GM18511 (cell line): ENCODE measurements around the gene CCNY.

Experiments
- ATAC-seq: cut with Tn5 transposase; IDR thresholded peaks from one replicate; pipeline ENCODE4 v1.9.1; 2021; ENCODE audit warnings: mild to moderate bottlenecking, moderate library complexity; ENCODE audit not compliant: unreplicated experiment

CCNY gene

DNA sequence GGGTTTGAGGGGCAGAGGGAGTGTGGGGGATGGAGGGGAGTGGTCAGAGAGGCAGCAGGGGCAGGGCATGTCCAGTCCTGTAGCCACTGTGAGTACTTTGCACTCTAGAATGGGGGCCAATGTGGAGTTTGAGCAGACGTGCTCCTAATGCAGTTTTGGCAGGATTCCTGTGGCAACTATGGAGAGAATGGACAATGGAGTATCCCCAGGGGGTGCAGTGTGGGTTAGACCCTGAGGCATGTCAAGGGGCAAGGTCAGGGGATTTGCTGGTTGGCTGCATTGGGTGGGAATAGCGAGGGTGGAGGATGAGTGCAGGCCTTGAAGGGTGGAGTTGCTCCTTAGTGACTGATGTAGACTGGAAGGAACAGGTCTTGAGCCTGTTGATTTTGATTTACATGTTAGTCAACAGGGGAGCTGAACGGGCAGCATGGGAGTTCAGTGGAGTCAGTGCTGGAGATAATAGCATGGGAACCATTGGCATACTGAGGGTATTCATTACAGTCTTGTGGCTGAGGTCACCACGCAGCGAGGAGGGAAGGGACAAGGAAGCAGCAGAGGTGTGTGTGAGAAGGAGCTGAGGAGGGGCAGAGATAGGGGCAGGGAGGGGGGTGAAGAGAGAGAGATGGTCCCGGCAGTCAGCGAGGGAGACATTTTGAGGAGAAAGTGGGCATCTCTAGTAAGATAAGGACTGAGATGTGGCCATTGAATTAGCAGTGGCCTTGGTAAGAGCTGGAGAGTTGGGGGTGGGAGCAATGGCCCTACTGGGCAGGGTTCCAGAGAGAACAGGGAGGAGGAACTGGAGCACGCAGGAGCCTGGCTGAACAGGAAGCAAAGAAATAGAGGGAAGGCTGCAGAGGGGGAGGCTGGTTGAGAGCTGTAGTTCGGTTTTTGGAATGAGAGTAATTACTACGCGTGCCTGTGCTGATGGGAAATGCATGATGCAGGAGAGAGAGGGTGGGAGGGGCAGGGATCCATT is 112.7 kb downstream of the CCNY start:
- ATAC-seq: no peak

GRCh38 chr10:35449944-35450343 is 113.6 kb downstream of the CCNY start:
- no peak for ATAC-seq

DNA sequence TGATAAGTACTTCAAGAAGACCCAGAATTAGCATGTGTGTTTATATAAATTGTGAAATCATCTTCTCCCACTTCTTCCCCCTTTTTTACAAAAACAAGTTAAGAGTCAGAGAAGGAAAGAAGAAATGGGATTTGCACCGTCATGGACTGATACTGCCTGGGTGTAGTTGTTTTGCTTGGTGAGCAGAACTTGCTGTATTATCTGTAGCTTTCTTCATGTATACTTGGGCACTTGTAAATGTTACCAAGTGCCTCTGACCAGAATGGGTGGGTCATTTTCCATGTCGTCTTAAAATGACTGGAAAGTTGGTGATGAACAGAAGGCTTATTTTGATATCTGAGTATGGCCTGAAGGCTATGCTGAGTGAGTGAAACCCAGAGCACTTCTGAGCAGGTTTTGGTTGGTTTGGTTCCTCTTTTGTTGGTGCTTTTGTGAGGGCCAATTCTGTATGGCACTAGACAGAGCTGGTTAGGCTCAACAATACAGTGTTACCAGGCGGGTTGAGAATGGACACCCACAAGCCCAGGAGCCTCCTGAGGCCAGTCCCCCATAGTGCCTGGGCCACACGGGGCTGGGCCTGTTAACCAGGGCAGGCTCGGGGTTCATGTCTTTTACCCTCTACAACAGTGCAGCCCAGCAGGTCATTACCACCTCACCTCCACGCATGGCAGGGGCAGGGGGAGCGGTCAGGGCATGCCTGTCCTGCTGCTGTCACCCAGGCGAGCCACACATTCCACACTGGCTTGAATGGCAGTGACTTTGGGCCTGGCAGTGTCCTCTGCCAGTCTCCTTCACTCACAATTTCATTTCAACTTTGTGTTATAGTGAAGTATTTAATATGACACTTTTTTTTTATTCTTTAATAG is 115.1 kb downstream of the CCNY start:
- peak; percentile 98 for ATAC-seq

GRCh38 chr10:35452171-35452570 is 115.9 kb downstream of the CCNY start:
- ATAC-seq: no peak

GRCh38 chr10:35452847-35453246 is 116.5 kb downstream of the CCNY start:
- no peak for ATAC-seq

DNA sequence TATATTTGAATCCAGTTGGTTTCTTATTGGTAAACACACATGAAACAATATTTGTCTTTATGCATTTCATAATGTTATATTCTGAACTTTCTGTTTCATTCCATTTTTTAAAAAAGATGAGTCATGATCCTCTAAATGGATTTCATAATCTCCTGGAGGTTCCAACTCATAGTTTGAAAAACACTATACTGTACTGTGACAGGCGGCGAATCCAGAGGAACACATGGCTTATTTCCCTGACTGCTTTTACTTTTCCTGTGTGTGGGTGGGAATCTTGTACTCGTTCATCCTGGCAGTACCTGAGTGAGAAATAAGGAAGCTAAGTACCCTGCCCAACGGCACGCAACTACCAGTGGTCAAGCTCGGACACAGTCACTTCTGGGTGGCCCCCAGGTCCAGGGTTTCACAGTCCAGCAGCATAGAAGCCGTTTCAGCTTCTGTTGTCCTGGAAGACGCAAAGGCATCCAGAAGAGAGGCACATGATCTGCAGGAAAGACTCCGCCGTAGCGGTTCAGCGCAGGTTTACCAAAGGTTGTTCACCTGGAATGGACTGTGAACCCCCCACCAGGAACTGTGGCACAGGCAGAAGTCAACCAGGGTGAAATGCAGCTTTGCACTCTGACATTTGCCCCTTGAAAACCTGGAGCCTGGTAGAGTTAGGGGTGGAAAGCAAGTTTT is 117.7 kb downstream of the CCNY start:
- ATAC-seq: no peak

DNA sequence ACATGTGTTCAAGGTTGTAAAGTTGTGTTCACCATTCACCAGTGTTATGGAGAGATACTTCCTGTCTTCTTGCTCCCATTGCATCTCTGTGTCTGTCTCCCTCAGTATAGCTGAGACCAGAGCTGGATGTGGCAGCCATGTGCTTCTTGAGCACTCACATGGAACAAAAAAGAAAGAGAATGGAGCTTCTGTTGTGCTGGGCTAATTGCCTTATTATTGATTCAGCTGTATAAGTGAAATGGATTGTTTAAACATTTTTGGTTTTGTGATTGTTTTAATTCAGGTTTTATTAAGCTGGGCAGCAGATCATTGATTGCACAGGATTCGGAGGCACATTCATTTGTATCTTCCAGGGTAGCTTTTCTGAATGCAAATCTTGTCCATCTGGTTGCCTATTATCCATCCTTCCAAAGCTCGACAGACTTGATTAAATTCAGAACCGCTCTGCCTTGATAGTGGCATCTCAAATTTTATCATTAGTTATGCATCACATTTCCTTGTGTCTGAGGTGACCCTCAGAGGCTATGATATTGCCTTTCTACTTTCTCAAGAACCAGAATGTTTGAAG is 119.9 kb downstream of the CCNY start:
- no peak for ATAC-seq

- ATAC-seq: no peak
These were observed 120.5 kb downstream of the CCNY start for GRCh38 chr10:35456784-35457183.

- no peak for ATAC-seq
These were observed 122.5 kb downstream of the CCNY start for GRCh38 chr10:35458500-35459448.

DNA sequence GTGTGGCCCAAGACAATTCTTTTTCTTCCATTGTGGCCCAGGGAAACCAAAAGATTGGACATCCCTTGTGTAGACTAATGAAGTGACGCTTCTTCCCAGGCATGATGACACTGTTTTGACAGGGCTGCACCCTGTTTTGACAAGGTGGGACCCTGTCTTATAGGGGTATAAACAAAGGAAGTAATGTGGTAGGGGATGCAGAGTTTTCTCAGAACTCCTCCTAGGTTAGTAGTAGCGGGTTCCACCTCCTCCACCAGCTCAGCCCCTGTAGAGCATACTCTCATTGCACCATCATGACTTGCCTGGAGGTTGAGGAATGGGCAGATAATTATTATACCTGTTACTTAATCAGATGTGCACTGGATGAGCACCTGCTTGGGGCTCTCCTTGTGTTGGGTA is 123.1 kb downstream of the CCNY start:
- no peak for ATAC-seq

- no peak for ATAC-seq
These were observed 124.6 kb downstream of the CCNY start for GRCh38 chr10:35460852-35461460.

GRCh38 chr10:35462491-35462934 is 126.2 kb downstream of the CCNY start:
- peak; percentile 91 for ATAC-seq

GRCh38 chr10:35463105-35463867 is 127.0 kb downstream of the CCNY start:
- ATAC-seq: no peak

- no peak for ATAC-seq
These were observed 127.6 kb downstream of the CCNY start for GRCh38 chr10:35463878-35464277.

- no peak for ATAC-seq
These were observed 128.6 kb downstream of the CCNY start for GRCh38 chr10:35464825-35465456.

- ATAC-seq: no peak
These were observed 129.4 kb downstream of the CCNY start for GRCh38 chr10:35465673-35466072.

- no peak for ATAC-seq
These were observed 129.9 kb downstream of the CCNY start for GRCh38 chr10:35466170-35466569.

DNA sequence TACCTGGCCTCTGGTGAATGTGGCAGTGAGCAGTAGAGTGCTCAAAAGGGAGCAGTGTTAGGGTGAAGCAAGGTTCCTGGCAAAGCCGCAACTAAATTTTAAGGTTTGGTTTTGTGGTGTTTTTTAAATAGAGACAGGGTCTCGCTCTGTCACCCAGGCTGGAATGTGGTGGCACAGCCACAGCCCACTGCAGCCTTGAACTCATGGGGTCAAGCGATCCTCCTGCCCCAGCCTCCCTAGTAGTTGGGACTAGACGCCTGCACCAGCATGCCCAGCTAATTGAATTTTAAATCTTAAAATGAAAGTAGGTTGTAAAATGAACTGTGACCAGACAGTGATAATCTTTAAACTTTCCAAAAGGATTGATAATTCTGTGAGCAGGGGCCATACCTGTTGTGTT is 130.4 kb downstream of the CCNY start:
- ATAC-seq: no peak
